ENCODE data around the gene TFF3.
A peak's percentile ranks its signal among the peaks of the same experiment; 100 is the strongest.

DNA sequence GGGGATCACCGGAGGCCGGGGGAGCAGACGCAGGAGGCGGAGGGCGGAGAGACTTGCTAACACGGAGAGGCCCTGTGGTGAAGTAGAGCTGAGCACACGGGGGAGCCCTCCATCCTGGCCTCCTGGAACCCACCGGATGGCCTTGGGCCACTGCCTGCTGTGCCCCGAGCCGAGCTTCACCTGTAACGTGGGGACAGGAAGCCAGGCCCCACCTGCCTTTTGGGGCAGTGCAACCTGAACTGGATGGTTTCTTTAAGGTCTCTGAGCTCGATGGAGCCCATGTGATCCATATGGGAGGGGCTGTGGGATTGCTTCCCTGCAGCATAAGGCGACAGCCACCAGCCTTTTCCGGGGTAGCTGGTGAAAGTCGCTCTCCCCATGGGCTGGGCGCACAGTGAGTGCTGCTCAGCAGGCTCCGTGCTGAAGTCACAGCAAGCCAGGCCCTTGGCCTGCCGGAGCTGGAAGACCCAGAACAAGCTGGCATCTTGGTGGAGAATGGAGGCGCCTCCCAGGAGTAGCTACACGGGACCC, 35.8 kb downstream of the TFF3 start:
- TF ChIP-seq, protein P1, sequence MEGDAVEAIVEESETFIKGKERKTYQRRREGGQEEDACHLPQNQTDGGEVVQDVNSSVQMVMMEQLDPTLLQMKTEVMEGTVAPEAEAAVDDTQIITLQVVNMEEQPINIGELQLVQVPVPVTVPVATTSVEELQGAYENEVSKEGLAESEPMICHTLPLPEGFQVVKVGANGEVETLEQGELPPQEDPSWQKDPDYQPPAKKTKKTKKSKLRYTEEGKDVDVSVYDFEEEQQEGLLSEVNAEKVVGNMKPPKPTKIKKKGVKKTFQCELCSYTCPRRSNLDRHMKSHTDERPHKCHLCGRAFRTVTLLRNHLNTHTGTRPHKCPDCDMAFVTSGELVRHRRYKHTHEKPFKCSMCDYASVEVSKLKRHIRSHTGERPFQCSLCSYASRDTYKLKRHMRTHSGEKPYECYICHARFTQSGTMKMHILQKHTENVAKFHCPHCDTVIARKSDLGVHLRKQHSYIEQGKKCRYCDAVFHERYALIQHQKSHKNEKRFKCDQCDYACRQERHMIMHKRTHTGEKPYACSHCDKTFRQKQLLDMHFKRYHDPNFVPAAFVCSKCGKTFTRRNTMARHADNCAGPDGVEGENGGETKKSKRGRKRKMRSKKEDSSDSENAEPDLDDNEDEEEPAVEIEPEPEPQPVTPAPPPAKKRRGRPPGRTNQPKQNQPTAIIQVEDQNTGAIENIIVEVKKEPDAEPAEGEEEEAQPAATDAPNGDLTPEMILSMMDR (IDR thresholded peaks at IDR 0.05 in 8 of 11, conservative IDR thresholded peaks at IDR 0.05 in 3 of 11), result no peak
- no peak for TF ChIP-seq POLR2A (IDR thresholded peaks at IDR 0.05)
- TF ChIP-seq POLR2AphosphoS5 (IDR thresholded peaks at IDR 0.05), result peak in 2 of 3 donors; percentile 7 to 37

Measured in spleen (tissue), 7 donors.